HepG2 (cell line): Measurements from ENCODE around the gene MYH15. TPM values are rescaled to one million over a fixed set of nuclear protein-coding genes. Genes with fewer than 3 reads are reported as not detected.

Experiments
- ATAC-seq: fragments of 200-7000 bp; cut with Tn5 transposase; 3 replicates; pipeline ENCODE4 v1.9.1; 2020; ENCODE audit warnings: mild to moderate bottlenecking, moderate library complexity
- BruUV-seq: library from RNA; stranded (reverse); fragments of 400-500 nt; replicated peaks from 2 replicates; lab custom pipeline; 2021; lab: Mats Ljungman, UMichigan
- CTCF ChIA-PET: fragments of 300-600 bp; formaldehyde crosslinking; extraction: SDS; loops from one replicate; lab custom pipeline; 2021; ENCODE audit warnings: low total read pairs, inconsistent platforms, low intra/inter-chr PET ratio; lab: Yijun Ruan, JAX
- POLR2A ChIA-PET: fragments of 350-600 bp; sonication (Branson Sonifier 250); formaldehyde crosslinking; loops from one replicate; lab custom pipeline; 2020; ENCODE audit warnings: antibody characterized with exemption, inconsistent platforms; lab: Yijun Ruan, JAX
- DNase-seq: peaks from one replicate; pipeline ENCODE4 v3.0.0-alpha.2; 2015; ENCODE audit warnings: low spot score
- FAIRE-seq: peaks from 3 replicates; lab custom pipeline; 2011; peaks lifted over from hg19 to GRCh38; lab: Jason Lieb, UNC
- H2AFZ ChIP-seq: one replicate; pipeline ENCODE4 v1.6.1; 2011; ENCODE audit warnings: low read length, inconsistent platforms
- H3K27ac ChIP-seq: fragments of 300-600 bp; 3 replicates; pipeline ENCODE4 v1.8.0; 2011; ENCODE audit warnings: mixed run types, mild to moderate bottlenecking, mixed read lengths, low read length, inconsistent platforms; ENCODE audit not compliant: insufficient read depth; ENCODE audit errors: extremely low read length
- H3K27me3 ChIP-seq, 2 experiments: fragments of 200-600 bp in 1 of 2; 2 replicates in 1 of 2; 3 replicates in 1 of 2; pipeline versions ENCODE4 v1.6.0 to v1.8.0; 2011; ENCODE audit warnings: low read length in 2 of 2, mild to moderate bottlenecking in 2 of 2, moderate library complexity in 2 of 2, inconsistent platforms in 1 of 2; ENCODE audit not compliant: insufficient read depth in 2 of 2, control insufficient read depth in 1 of 2
- H3K36me3 ChIP-seq, 2 experiments: fragments of 200-600 bp in 1 of 2; replicated peaks in 1 of 2; 2 replicates in 1 of 2; 3 replicates in 1 of 2; pipeline versions ENCODE4 v1.5.1 to v1.8.0; 2011; ENCODE audit warnings: low read length in 2 of 2, inconsistent platforms in 1 of 2; ENCODE audit not compliant: insufficient read depth in 2 of 2, control insufficient read depth in 1 of 2
- H3K4me1 ChIP-seq: 2 replicates; pipeline ENCODE4 v1.5.1; 2012; ENCODE audit warnings: low read length, inconsistent platforms; ENCODE audit not compliant: insufficient read depth
- H3K4me2 ChIP-seq: 2 replicates; pipeline ENCODE4 v1.6.0; 2011; ENCODE audit warnings: low read depth, low read length, inconsistent platforms
- H3K4me3 ChIP-seq, 3 experiments: fragments of 200-600 bp in 1 of 3; sonication (generic), shearing (Covaris generic) in 1 of 3; replicated peaks in 1 of 3; 2 replicates each; pipeline ENCODE4 v1.5.1; 2011 to 2016; ENCODE audit warnings: low read length in 3 of 3, inconsistent platforms in 2 of 3, low read depth in 2 of 3, mild to moderate bottlenecking in 2 of 3, control low read depth in 1 of 3, mixed read lengths in 1 of 3; ENCODE audit not compliant: insufficient read depth in 1 of 3
- H3K79me2 ChIP-seq: one replicate; pipeline ENCODE4 v1.6.1; 2011; ENCODE audit warnings: low read length, inconsistent platforms; ENCODE audit not compliant: insufficient read depth
- H3K9ac ChIP-seq: 2 replicates; pipeline ENCODE4 v1.6.0; 2011; ENCODE audit warnings: mild to moderate bottlenecking, low read depth, low read length, inconsistent platforms; ENCODE audit not compliant: insufficient read depth
- H3K9me3 ChIP-seq: 2 replicates; pipeline ENCODE4 v1.5.1; 2012; ENCODE audit warnings: mild to moderate bottlenecking, low read length
- H4K20me1 ChIP-seq: 2 replicates; pipeline ENCODE4 v1.6.0; 2011; ENCODE audit warnings: inconsistent platforms, mild to moderate bottlenecking, low read length, moderate library complexity; ENCODE audit not compliant: insufficient read depth
- BRCA1 ChIP-seq: sonication (generic); formaldehyde crosslinking; IDR thresholded peaks from 2 replicates; pipeline ENCODE4 v1.4.0; 2020; ENCODE audit warnings: missing genetic modification reagents
- EEA1 ChIP-seq: sonication (generic); formaldehyde crosslinking; IDR thresholded peaks from 2 replicates; pipeline ENCODE4 v1.5.1; 2020; ENCODE audit warnings: mild to moderate bottlenecking, missing genetic modification reagents, borderline replicate concordance
- PHF20 ChIP-seq: sonication (generic); formaldehyde crosslinking; IDR thresholded peaks from 2 replicates; pipeline ENCODE4 v1.5.0; 2020; ENCODE audit warnings: mild to moderate bottlenecking, missing genetic modification reagents
- ZBTB8A ChIP-seq: sonication (generic); formaldehyde crosslinking; IDR thresholded peaks from 2 replicates; pipeline ENCODE4 v1.4.0; 2020; ENCODE audit warnings: mild to moderate bottlenecking, low read depth, missing genetic modification reagents, borderline replicate concordance
- ZNF121 ChIP-seq: sonication (generic); formaldehyde crosslinking; IDR thresholded peaks from 2 replicates; pipeline ENCODE4 v1.5.0; 2020; ENCODE audit warnings: mild to moderate bottlenecking, missing genetic modification reagents
- ZNF251 ChIP-seq: sonication (generic); formaldehyde crosslinking; IDR thresholded peaks from 2 replicates; pipeline ENCODE4 v1.9.0; 2021; ENCODE audit warnings: mild to moderate bottlenecking, missing genetic modification reagents
- ZNF672 ChIP-seq: sonication (generic); formaldehyde crosslinking; IDR thresholded peaks from 2 replicates; pipeline ENCODE4 v1.8.1; 2022; ENCODE audit warnings: missing genetic modification reagents
- ZNF747 ChIP-seq: sonication (generic); formaldehyde crosslinking; IDR thresholded peaks from 2 replicates; pipeline ENCODE4 v1.8.1; 2023; ENCODE audit warnings: missing genetic modification reagents, mild to moderate bottlenecking, borderline replicate concordance
- WGBS: methylation state at CpG from one replicate; pipeline ENCODE4 v1.1.6; 2017; ENCODE audit warnings: low lambda C conversion rate; 5-methylcytosine and 5-hydroxymethylcytosine counted together
- in situ Hi-C: cut with HindIII; loops from 2 replicates; pipeline ENCODE4 v1.10.0; 2017; ENCODE audit warnings: low pct_unique_long_range_greater_than_20kb; ENCODE audit not compliant: extremely low pct_ligation_motif_present
- intact Hi-C: fragments of 100-400 bp; cut with micrococcal nuclease; formaldehyde crosslinking; loops from one replicate; pipeline ENCODE4 v1.10.0; 2022; ENCODE audit not compliant: unreplicated experiment
- polyA plus RNA-seq, 8 experiments: library from polyadenylated mRNA; depleted of rRNA in 3 of 8; stranded (reverse) in 7 of 8; unstranded in 1 of 8; fragments of >200 nt; fragmentation: Illumina TruSeq in 4 of 8; extraction: Trizol in 4 of 8; gene quantifications; 2 replicates each; pipeline versions ENCODE4 v1.2.1 to v1.2.3, GENCODE V29; 2011 to 2016; ENCODE audit warnings: low read depth in 4 of 8, missing spikeins in 1 of 8, mixed read lengths in 1 of 8; ENCODE audit not compliant: insufficient read depth in 1 of 8
- total RNA-seq, 5 experiments: library from RNA; depleted of rRNA; stranded (reverse); fragments of >200 nt; fragmentation: Illumina TruSeq; extraction: Trizol; gene quantifications; 2 replicates each; pipeline ENCODE4 v1.2.3, GENCODE V29; 2016; ENCODE audit warnings: low read depth in 1 of 5
- TF ChIP-seq, protein P1 (sequence below): sonication (generic); formaldehyde crosslinking; IDR thresholded peaks from 2 replicates; pipeline ENCODE4 v1.4.0; 2020; ENCODE audit warnings: missing genetic modification reagents

Gene MYH15
- total and polyA plus RNA-seq, 2 of the 13 experiments (the other 11 are each of a cell fraction or from before 2014, with no cell fraction given), result 0.03 to 0.09 TPM

GRCh38 chr3:108414007-108414406 lies 96.4 kb downstream of the MYH15 start:
- no peak overlapping the region for H3K27ac ChIP-seq
- DNase-seq, result no peak
- in situ Hi-C loops, result no loop called here
- TF ChIP-seq ZNF121 (CRISPR knock-in tag) (no peak), ZNF747 (CRISPR knock-in tag) (no peak), ZBTB8A (no peak), PHF20 (no peak), BRCA1 (CRISPR knock-in tag) (no peak), EEA1 (CRISPR knock-in tag) (no peak), ZNF672 (CRISPR knock-in tag) (no peak), ZNF251 (CRISPR knock-in tag) (no peak)
- TF ChIP-seq, protein P1, sequence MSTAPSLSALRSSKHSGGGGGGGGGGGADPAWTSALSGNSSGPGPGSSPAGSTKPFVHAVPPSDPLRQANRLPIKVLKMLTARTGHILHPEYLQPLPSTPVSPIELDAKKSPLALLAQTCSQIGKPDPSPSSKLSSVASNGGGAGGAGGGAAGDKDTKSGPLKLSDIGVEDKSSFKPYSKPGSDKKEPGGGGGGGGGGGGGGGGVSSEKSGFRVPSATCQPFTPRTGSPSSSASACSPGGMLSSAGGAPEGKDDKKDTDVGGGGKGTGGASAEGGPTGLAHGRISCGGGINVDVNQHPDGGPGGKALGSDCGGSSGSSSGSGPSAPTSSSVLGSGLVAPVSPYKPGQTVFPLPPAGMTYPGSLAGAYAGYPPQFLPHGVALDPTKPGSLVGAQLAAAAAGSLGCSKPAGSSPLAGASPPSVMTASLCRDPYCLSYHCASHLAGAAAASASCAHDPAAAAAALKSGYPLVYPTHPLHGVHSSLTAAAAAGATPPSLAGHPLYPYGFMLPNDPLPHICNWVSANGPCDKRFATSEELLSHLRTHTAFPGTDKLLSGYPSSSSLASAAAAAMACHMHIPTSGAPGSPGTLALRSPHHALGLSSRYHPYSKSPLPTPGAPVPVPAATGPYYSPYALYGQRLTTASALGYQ (CRISPR knock-in tag), result no peak
- TF ChIP-seq, all 625 proteins: peak for 0
- no peak overlapping the region for H3K9ac ChIP-seq
- H3K4me1 ChIP-seq, result no peaks in the 10 kb centered on the region
- H4K20me1 ChIP-seq, result no peaks in the 10 kb centered on the region
- H3K36me3 ChIP-seq, result no peaks in the 10 kb centered on the region
- BruUV-seq, result no TSS peak
- no peak overlapping the region for H3K4me3 ChIP-seq
- ATAC-seq (no peak), FAIRE-seq (no peak)
- ChIA-PET CTCF (no interaction called here), POLR2A (no interaction called here)
- WGBS, result 7% methylated on average over 5 of the region's 5 CpGs
- no peak overlapping the region for H3K4me2 ChIP-seq
- intact Hi-C loops, result no loop called here
- no peaks in the 10 kb centered on the region for H3K9me3 ChIP-seq
- no peak overlapping the region for H2AFZ ChIP-seq
- no peaks in the 10 kb centered on the region for H3K79me2 ChIP-seq
- H3K27me3 ChIP-seq, result peaks cover 0 to 4% of the 10 kb centered on the region in 2 experiments; a peak in 2 of 5 replicates
